Measurements from ENCODE around the gene HDAC11. TPM values are rescaled to one million over a fixed set of nuclear protein-coding genes. Genes with fewer than 3 reads are reported as not detected.

Gene HDAC11
- total and polyA plus RNA-seq, 2 donors (not counting 1 experiment from before 2014, with no cell fraction given) = 5.2 to 23.1 TPM

DNA sequence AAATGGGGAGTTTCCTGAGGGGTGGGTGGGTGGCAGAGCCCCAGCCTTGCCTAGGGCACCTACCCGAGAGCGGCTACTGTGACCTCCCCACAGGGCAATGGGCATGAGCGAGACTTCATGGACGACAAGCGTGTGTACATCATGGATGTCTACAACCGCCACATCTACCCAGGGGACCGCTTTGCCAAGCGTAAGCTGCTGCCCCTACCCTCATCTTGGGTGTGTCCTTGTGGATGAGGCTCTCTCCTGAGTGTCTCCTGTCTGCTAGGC is 22.6 kb downstream of the HDAC11 start:
- Histone ChIP-seq H2AFZ (ENCODE audit: low read length) (no peak overlapping the region), H3K9me3 (ENCODE audit: control insufficient read depth, insufficient read depth, low read depth, low read length) (no peaks in the 10 kb centered on the region), H3K4me2 (ENCODE audit: extremely low read depth, insufficient read depth, low read length) (no peak overlapping the region), H3K9ac (ENCODE audit: insufficient read depth, low read length) (no peak overlapping the region), H3K4me3 (replicated peaks in 1 of 4; ENCODE audit: control extremely low read depth in 1 of 4, insufficient read depth in 1 of 4, low read depth in 3 of 4, low read length in 4 of 4) (no peak overlapping the region), H4K20me1 (ENCODE audit: control insufficient read depth, extremely low read depth, insufficient read depth, low read length) (no peaks in the 10 kb centered on the region), H3K36me3 (ENCODE audit: control insufficient read depth, insufficient read depth, low read length) (no peaks in the 10 kb centered on the region), H3K27ac (ENCODE audit: insufficient read depth, low read length) (no peak overlapping the region), H3K27me3 (ENCODE audit: control insufficient read depth, insufficient read depth, low read length) (no peaks in the 10 kb centered on the region), H3K79me2 (ENCODE audit: control insufficient read depth, insufficient read depth, low read length) (no peaks in the 10 kb centered on the region), H3K4me1 (ENCODE audit: control insufficient read depth, extremely low read depth, insufficient read depth, low read length) (no peaks in the 10 kb centered on the region)
- TF ChIP-seq EZH2 (IDR thresholded peaks at IDR 0.05; ENCODE audit: low read length, missing control alignments) = no peak
- TF ChIP-seq, protein P1, sequence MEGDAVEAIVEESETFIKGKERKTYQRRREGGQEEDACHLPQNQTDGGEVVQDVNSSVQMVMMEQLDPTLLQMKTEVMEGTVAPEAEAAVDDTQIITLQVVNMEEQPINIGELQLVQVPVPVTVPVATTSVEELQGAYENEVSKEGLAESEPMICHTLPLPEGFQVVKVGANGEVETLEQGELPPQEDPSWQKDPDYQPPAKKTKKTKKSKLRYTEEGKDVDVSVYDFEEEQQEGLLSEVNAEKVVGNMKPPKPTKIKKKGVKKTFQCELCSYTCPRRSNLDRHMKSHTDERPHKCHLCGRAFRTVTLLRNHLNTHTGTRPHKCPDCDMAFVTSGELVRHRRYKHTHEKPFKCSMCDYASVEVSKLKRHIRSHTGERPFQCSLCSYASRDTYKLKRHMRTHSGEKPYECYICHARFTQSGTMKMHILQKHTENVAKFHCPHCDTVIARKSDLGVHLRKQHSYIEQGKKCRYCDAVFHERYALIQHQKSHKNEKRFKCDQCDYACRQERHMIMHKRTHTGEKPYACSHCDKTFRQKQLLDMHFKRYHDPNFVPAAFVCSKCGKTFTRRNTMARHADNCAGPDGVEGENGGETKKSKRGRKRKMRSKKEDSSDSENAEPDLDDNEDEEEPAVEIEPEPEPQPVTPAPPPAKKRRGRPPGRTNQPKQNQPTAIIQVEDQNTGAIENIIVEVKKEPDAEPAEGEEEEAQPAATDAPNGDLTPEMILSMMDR (conservative IDR thresholded peaks at IDR 0.05 in 1 of 2, IDR thresholded peaks at IDR 0.05 in 1 of 2; ENCODE audit: low read depth in 1 of 2, low read length in 2 of 2) = no peak
- no peak for DNase-seq (ENCODE audit: low read depth in 2 of 2)

DNA sequence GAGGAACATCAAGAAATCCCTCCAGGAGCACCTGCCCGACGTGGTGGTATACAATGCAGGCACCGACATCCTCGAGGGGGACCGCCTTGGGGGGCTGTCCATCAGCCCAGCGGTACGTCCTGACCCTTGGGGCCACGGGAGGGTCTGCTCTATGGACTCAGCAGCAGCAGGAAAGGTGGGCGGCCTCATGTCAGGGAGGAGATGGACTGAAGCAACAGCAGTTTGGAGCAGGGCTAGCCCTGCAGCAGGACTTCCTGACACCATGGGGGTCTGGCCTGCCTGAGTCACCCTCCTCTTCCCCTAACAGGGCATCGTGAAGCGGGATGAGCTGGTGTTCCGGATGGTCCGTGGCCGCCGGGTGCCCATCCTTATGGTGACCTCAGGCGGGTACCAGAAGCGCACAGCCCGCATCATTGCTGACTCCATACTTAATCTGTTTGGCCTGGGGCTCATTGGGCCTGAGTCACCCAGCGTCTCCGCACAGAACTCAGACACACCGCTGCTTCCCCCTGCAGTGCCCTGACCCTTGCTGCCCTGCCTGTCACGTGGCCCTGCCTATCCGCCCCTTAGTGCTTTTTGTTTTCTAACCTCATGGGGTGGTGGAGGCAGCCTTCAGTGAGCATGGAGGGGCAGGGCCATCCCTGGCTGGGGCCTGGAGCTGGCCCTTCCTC is 24.2 kb downstream of the HDAC11 start:
- Histone ChIP-seq H3K79me2 (ENCODE audit: control insufficient read depth, insufficient read depth, low read length) (no peaks in the 10 kb centered on the region), H3K9me3 (ENCODE audit: control insufficient read depth, insufficient read depth, low read depth, low read length) (no peaks in the 10 kb centered on the region), H3K4me2 (ENCODE audit: extremely low read depth, insufficient read depth, low read length) (no peak overlapping the region), H3K27me3 (ENCODE audit: control insufficient read depth, insufficient read depth, low read length) (no peaks in the 10 kb centered on the region), H3K36me3 (ENCODE audit: control insufficient read depth, insufficient read depth, low read length) (no peaks in the 10 kb centered on the region), H4K20me1 (ENCODE audit: control insufficient read depth, extremely low read depth, insufficient read depth, low read length) (no peaks in the 10 kb centered on the region), H2AFZ (ENCODE audit: low read length) (no peak overlapping the region), H3K27ac (ENCODE audit: insufficient read depth, low read length) (no peak overlapping the region), H3K4me3 (replicated peaks in 1 of 4; ENCODE audit: control extremely low read depth in 1 of 4, insufficient read depth in 1 of 4, low read depth in 3 of 4, low read length in 4 of 4) (no peak overlapping the region), H3K9ac (ENCODE audit: insufficient read depth, low read length) (no peak overlapping the region), H3K4me1 (ENCODE audit: control insufficient read depth, extremely low read depth, insufficient read depth, low read length) (peaks cover 2% of the 10 kb centered on the region)
- peak in 1 of 2 donors; percentile 39 for DNase-seq (ENCODE audit: low read depth in 2 of 2)
- TF ChIP-seq, protein P1 (conservative IDR thresholded peaks at IDR 0.05 in 1 of 2, IDR thresholded peaks at IDR 0.05 in 1 of 2; ENCODE audit: low read depth in 1 of 2, low read length in 2 of 2) = no peak
- TF ChIP-seq EZH2 (IDR thresholded peaks at IDR 0.05; ENCODE audit: low read length, missing control alignments) = no peak

DNA sequence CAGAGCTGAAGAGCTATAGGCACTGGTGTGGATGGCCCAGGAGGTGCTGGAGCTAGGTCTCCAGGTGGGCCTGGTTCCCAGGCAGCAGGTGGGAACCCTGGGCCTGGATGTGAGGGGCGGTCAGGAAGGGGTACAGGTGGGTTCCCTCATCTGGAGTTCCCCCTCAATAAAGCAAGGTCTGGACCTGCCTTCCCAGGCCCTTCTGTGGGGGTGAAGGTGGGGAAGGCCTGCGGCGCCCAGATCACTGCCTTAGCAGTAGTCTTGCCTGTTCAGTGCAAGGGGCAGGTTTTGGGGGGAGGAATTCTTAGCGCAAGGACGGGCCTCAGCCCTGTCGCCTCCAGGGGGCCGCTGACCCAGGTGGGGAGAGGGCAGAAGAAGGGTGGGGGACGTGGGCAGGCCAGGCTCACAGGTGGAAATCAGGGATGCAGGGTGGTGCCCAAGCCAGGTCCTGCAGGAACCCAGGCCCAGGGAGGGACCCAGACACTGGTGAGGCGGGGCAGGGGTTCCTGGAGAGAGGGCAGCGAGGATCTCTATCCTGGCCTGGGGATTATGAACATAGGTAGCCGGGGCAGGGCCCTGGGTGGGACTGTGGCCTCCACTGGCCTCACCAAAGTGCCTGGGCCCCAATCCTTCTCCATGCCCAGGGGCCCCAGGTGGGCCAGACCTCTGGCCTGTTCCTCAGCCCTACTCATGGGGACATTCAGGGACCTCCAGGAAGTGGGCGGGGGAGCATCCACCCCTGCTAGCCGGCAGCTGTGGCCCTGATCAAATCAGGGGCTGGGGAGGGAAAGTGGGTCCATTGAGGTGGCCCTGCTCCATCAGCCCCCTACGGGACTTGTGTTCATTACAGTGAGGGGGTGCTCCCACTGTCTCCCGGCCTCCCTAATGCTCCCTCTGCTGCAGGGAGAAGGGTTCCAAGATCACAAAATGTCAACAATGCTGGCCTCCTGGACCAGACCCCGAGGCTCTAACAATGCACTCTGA is 25.3 kb downstream of the HDAC11 start:
- no peak overlapping the region for H3K9ac ChIP-seq (ENCODE audit: insufficient read depth, low read length)
- no peaks in the 10 kb centered on the region for H3K9me3 ChIP-seq (ENCODE audit: control insufficient read depth, insufficient read depth, low read depth, low read length)
- H3K4me1 ChIP-seq (ENCODE audit: control insufficient read depth, extremely low read depth, insufficient read depth, low read length) = peaks cover 2% of the 10 kb centered on the region
- no peak for DNase-seq (ENCODE audit: low read depth in 2 of 2)
- TF ChIP-seq, protein P1 (conservative IDR thresholded peaks at IDR 0.05 in 1 of 2, IDR thresholded peaks at IDR 0.05 in 1 of 2; ENCODE audit: low read depth in 1 of 2, low read length in 2 of 2) = no peak
- TF ChIP-seq EZH2 (IDR thresholded peaks at IDR 0.05; ENCODE audit: low read length, missing control alignments) = no peak
- no peaks in the 10 kb centered on the region for H4K20me1 ChIP-seq (ENCODE audit: control insufficient read depth, extremely low read depth, insufficient read depth, low read length)
- H3K27ac ChIP-seq (ENCODE audit: insufficient read depth, low read length) = no peak overlapping the region
- H3K4me2 ChIP-seq (ENCODE audit: extremely low read depth, insufficient read depth, low read length) = no peak overlapping the region
- no peaks in the 10 kb centered on the region for H3K79me2 ChIP-seq (ENCODE audit: control insufficient read depth, insufficient read depth, low read length)
- H3K27me3 ChIP-seq (ENCODE audit: control insufficient read depth, insufficient read depth, low read length) = no peaks in the 10 kb centered on the region
- no peak overlapping the region for H2AFZ ChIP-seq (ENCODE audit: low read length)
- no peak overlapping the region for H3K4me3 ChIP-seq (replicated peaks in 1 of 4; ENCODE audit: control extremely low read depth in 1 of 4, insufficient read depth in 1 of 4, low read depth in 3 of 4, low read length in 4 of 4)
- no peaks in the 10 kb centered on the region for H3K36me3 ChIP-seq (ENCODE audit: control insufficient read depth, insufficient read depth, low read length)

All from fibroblast of lung (primary cell).